Activated naive CD8-positive, alpha-beta T cell treated with anti-CD3 and anti-CD28 coated beads, Interleukin-2, amount 50 U/mL, for 24 hours (primary cell): Measurements from ENCODE around the gene LMBRD1.
"Not testable (repeated sequence)": the region's sequence is repeated elsewhere in the genome, so short reads cannot be mapped to it uniquely, and the experiment has no call there.

Experiments
- ATAC-seq: fragments of 150-1000 bp; cut with Tn5 transposase; one replicate; pipeline ENCODE4 v1.10.0; 2021
- DNase-seq: peaks from one replicate; pipeline ENCODE4 v3.0.0; 2021
- H3K27ac Mint-ChIP-seq: one replicate; pipeline ENCODE4 v1.8.0; 2021; ENCODE audit warnings: mild to moderate bottlenecking, mixed read lengths
- H3K27me3 Mint-ChIP-seq: one replicate; pipeline ENCODE4 v1.8.0; 2021; ENCODE audit warnings: mixed read lengths
- H3K36me3 Mint-ChIP-seq: one replicate; pipeline ENCODE4 v1.8.0; 2021; ENCODE audit warnings: low read depth, mixed read lengths
- H3K4me1 Mint-ChIP-seq: one replicate; pipeline ENCODE4 v1.8.0; 2021; ENCODE audit warnings: mixed read lengths
- H3K4me3 Mint-ChIP-seq: one replicate; pipeline ENCODE4 v1.8.0; 2021; ENCODE audit warnings: mild to moderate bottlenecking, moderate library complexity, mixed read lengths
- H3K9me3 Mint-ChIP-seq: one replicate; pipeline ENCODE4 v1.8.0; 2021; ENCODE audit warnings: mixed read lengths

The LMBRD1 gene

GRCh38 chr6:69816569-69816968 lies 19.8 kb upstream of the LMBRD1 start:
- Mint-ChIP-seq H3K4me3 (peak overlapping the region; percentile 72), H3K27ac (peak overlapping the region; percentile 84), H3K9me3 (no peaks in the 10 kb centered on the region), H3K36me3 (no peaks in the 10 kb centered on the region), H3K4me1 (peaks cover 50% of the 10 kb centered on the region), H3K27me3 (no peaks in the 10 kb centered on the region)
- ATAC-seq: peak; percentile 25
- DNase-seq: no peak

- ATAC-seq (peak; percentile 83), DNase-seq (no peak)
- Mint-ChIP-seq H3K27me3 (no peaks in the 10 kb centered on the region), H3K36me3 (no peaks in the 10 kb centered on the region), H3K4me3 (peak overlapping the region; percentile 72), H3K9me3 (no peaks in the 10 kb centered on the region), H3K27ac (peak overlapping the region; percentile 84), H3K4me1 (peaks cover 55% of the 10 kb centered on the region)
Observed at GRCh38 chr6:69816026-69816425, 19.2 kb upstream of the LMBRD1 start.

- DNase-seq (no peak), ATAC-seq (peak; percentile 68)
- Mint-ChIP-seq H3K27me3 (no peaks in the 10 kb centered on the region), H3K4me1 (peaks cover 60% of the 10 kb centered on the region), H3K9me3 (no peaks in the 10 kb centered on the region), H3K36me3 (no peaks in the 10 kb centered on the region), H3K27ac (peak overlapping the region; percentile 72), H3K4me3 (peak overlapping the region; percentile 5)
Observed at GRCh38 chr6:69813508-69813907, 16.7 kb upstream of the LMBRD1 start.

- DNase-seq: no peak
- no peak overlapping the region for H3K4me3 Mint-ChIP-seq
- no peak for ATAC-seq
- peaks cover 60% of the 10 kb centered on the region for H3K4me1 Mint-ChIP-seq
- H3K27ac Mint-ChIP-seq: peak overlapping the region; percentile 72
- H3K36me3 Mint-ChIP-seq: no peaks in the 10 kb centered on the region
- H3K27me3 Mint-ChIP-seq: no peaks in the 10 kb centered on the region
- no peaks in the 10 kb centered on the region for H3K9me3 Mint-ChIP-seq
Observed at GRCh38 chr6:69812746-69813427, 16.1 kb upstream of the LMBRD1 start.

GRCh38 chr6:69802995-69803394 lies 6.2 kb upstream of the LMBRD1 start:
- ATAC-seq (no peak), DNase-seq (no peak)
- no peaks in the 10 kb centered on the region for H3K36me3 Mint-ChIP-seq
- H3K27me3 Mint-ChIP-seq: no peaks in the 10 kb centered on the region
- no peak overlapping the region for H3K27ac Mint-ChIP-seq
- H3K9me3 Mint-ChIP-seq: no peaks in the 10 kb centered on the region
- H3K4me1 Mint-ChIP-seq: peaks cover 3% of the 10 kb centered on the region
- H3K4me3 Mint-ChIP-seq: no peak overlapping the region

GRCh38 chr6:69801711-69802110 lies 4.9 kb upstream of the LMBRD1 start:
- Mint-ChIP-seq H3K27me3 (no peaks in the 10 kb centered on the region), H3K27ac (no peak overlapping the region), H3K4me1 (peaks cover 14% of the 10 kb centered on the region), H3K9me3 (no peaks in the 10 kb centered on the region), H3K36me3 (no peaks in the 10 kb centered on the region), H3K4me3 (no peak overlapping the region)
- ATAC-seq (no peak), DNase-seq (no peak)

GRCh38 chr6:69801225-69801624 lies 4.4 kb upstream of the LMBRD1 start:
- H3K27me3 Mint-ChIP-seq: no peaks in the 10 kb centered on the region
- peaks cover 14% of the 10 kb centered on the region for H3K4me1 Mint-ChIP-seq
- no peak for ATAC-seq
- H3K4me3 Mint-ChIP-seq: no peak overlapping the region
- H3K27ac Mint-ChIP-seq: no peak overlapping the region
- no peaks in the 10 kb centered on the region for H3K9me3 Mint-ChIP-seq
- no peak for DNase-seq
- no peaks in the 10 kb centered on the region for H3K36me3 Mint-ChIP-seq

- not testable (repeated sequence) for H3K9me3 Mint-ChIP-seq, H3K27ac Mint-ChIP-seq, H3K36me3 Mint-ChIP-seq, H3K4me3 Mint-ChIP-seq, DNase-seq, ATAC-seq, H3K27me3 Mint-ChIP-seq
- peaks cover 38% of the 10 kb centered on the region for H3K4me1 Mint-ChIP-seq
Observed at GRCh38 chr6:69798796-69799195, 2.0 kb upstream of the LMBRD1 start.

GRCh38 chr6:69796073-69796641 lies 653 bp downstream of the LMBRD1 start:
- Mint-ChIP-seq H3K36me3 (no peaks in the 10 kb centered on the region), H3K4me1 (peaks cover 60% of the 10 kb centered on the region), H3K4me3 (peak overlapping the region; percentile 95), H3K27ac (peak overlapping the region; percentile 91), H3K27me3 (no peaks in the 10 kb centered on the region), H3K9me3 (no peaks in the 10 kb centered on the region)
- DNase-seq (peak; percentile 18), ATAC-seq (no peak)

GRCh38 chr6:69795469-69796072 lies 1.2 kb downstream of the LMBRD1 start:
- Mint-ChIP-seq H3K27me3 (no peaks in the 10 kb centered on the region), H3K27ac (peak overlapping the region; percentile 91), H3K36me3 (no peaks in the 10 kb centered on the region), H3K4me3 (peak overlapping the region; percentile 95), H3K9me3 (no peaks in the 10 kb centered on the region), H3K4me1 (peaks cover 62% of the 10 kb centered on the region)
- no peak for DNase-seq
- ATAC-seq: no peak

- no peak for ATAC-seq
- peaks cover 15% of the 10 kb centered on the region for H3K36me3 Mint-ChIP-seq
- no peaks in the 10 kb centered on the region for H3K9me3 Mint-ChIP-seq
- H3K27me3 Mint-ChIP-seq: no peaks in the 10 kb centered on the region
- no peak for DNase-seq
- no peak overlapping the region for H3K4me3 Mint-ChIP-seq
- H3K4me1 Mint-ChIP-seq: peaks cover 62% of the 10 kb centered on the region
- no peak overlapping the region for H3K27ac Mint-ChIP-seq
Observed at GRCh38 chr6:69792292-69792691, 4.5 kb downstream of the LMBRD1 start.

- H3K36me3 Mint-ChIP-seq: peaks cover 17% of the 10 kb centered on the region
- no peak for DNase-seq
- no peak for ATAC-seq
- H3K4me1 Mint-ChIP-seq: peaks cover 64% of the 10 kb centered on the region
- no peaks in the 10 kb centered on the region for H3K9me3 Mint-ChIP-seq
- H3K4me3 Mint-ChIP-seq: no peak overlapping the region
- H3K27ac Mint-ChIP-seq: no peak overlapping the region
- no peaks in the 10 kb centered on the region for H3K27me3 Mint-ChIP-seq
Observed at GRCh38 chr6:69791065-69791471, 5.7 kb downstream of the LMBRD1 start.

- peaks cover 17% of the 10 kb centered on the region for H3K36me3 Mint-ChIP-seq
- H3K27me3 Mint-ChIP-seq: no peaks in the 10 kb centered on the region
- no peak overlapping the region for H3K4me3 Mint-ChIP-seq
- no peak for ATAC-seq
- H3K9me3 Mint-ChIP-seq: no peaks in the 10 kb centered on the region
- H3K27ac Mint-ChIP-seq: no peak overlapping the region
- H3K4me1 Mint-ChIP-seq: peaks cover 62% of the 10 kb centered on the region
- DNase-seq: no peak
Observed at GRCh38 chr6:69790629-69791028, 6.2 kb downstream of the LMBRD1 start.

GRCh38 chr6:69789578-69789977 lies 7.2 kb downstream of the LMBRD1 start:
- peaks cover 62% of the 10 kb centered on the region for H3K4me1 Mint-ChIP-seq
- H3K36me3 Mint-ChIP-seq: peaks cover 20% of the 10 kb centered on the region
- ATAC-seq (no peak), DNase-seq (no peak)
- H3K9me3 Mint-ChIP-seq: no peaks in the 10 kb centered on the region
- H3K27me3 Mint-ChIP-seq: no peaks in the 10 kb centered on the region
- H3K27ac Mint-ChIP-seq: no peak overlapping the region
- H3K4me3 Mint-ChIP-seq: no peak overlapping the region

- not testable (repeated sequence) for H3K4me3 Mint-ChIP-seq, H3K27me3 Mint-ChIP-seq, ATAC-seq, H3K9me3 Mint-ChIP-seq, DNase-seq
- Mint-ChIP-seq H3K36me3 (peaks cover 30% of the 10 kb centered on the region), H3K27ac (peak overlapping the region; percentile 41), H3K4me1 (peaks cover 60% of the 10 kb centered on the region)
Observed at GRCh38 chr6:69787436-69787835, 9.4 kb downstream of the LMBRD1 start.
